Measurements from ENCODE around the gene PSMC3IP.
A peak's percentile ranks its signal among the peaks of the same experiment; 100 is the strongest.

- TF ChIP-seq, protein P1, sequence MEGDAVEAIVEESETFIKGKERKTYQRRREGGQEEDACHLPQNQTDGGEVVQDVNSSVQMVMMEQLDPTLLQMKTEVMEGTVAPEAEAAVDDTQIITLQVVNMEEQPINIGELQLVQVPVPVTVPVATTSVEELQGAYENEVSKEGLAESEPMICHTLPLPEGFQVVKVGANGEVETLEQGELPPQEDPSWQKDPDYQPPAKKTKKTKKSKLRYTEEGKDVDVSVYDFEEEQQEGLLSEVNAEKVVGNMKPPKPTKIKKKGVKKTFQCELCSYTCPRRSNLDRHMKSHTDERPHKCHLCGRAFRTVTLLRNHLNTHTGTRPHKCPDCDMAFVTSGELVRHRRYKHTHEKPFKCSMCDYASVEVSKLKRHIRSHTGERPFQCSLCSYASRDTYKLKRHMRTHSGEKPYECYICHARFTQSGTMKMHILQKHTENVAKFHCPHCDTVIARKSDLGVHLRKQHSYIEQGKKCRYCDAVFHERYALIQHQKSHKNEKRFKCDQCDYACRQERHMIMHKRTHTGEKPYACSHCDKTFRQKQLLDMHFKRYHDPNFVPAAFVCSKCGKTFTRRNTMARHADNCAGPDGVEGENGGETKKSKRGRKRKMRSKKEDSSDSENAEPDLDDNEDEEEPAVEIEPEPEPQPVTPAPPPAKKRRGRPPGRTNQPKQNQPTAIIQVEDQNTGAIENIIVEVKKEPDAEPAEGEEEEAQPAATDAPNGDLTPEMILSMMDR (IDR thresholded peaks at IDR 0.05) = peak; percentile 74
- TF ChIP-seq POLR2AphosphoS5 (IDR thresholded peaks at IDR 0.05; ENCODE audit: low read depth, low read length) (peak; percentile 29; the same call in 1 of the 2 replicates), SIN3A (IDR thresholded peaks at IDR 0.05; ENCODE audit: borderline replicate concordance, insufficient read depth, low read depth, low read length) (0 out of 2 replicates have a peak, but pooled peaks have one; percentile 43)
- TF ChIP-seq, protein P2, sequence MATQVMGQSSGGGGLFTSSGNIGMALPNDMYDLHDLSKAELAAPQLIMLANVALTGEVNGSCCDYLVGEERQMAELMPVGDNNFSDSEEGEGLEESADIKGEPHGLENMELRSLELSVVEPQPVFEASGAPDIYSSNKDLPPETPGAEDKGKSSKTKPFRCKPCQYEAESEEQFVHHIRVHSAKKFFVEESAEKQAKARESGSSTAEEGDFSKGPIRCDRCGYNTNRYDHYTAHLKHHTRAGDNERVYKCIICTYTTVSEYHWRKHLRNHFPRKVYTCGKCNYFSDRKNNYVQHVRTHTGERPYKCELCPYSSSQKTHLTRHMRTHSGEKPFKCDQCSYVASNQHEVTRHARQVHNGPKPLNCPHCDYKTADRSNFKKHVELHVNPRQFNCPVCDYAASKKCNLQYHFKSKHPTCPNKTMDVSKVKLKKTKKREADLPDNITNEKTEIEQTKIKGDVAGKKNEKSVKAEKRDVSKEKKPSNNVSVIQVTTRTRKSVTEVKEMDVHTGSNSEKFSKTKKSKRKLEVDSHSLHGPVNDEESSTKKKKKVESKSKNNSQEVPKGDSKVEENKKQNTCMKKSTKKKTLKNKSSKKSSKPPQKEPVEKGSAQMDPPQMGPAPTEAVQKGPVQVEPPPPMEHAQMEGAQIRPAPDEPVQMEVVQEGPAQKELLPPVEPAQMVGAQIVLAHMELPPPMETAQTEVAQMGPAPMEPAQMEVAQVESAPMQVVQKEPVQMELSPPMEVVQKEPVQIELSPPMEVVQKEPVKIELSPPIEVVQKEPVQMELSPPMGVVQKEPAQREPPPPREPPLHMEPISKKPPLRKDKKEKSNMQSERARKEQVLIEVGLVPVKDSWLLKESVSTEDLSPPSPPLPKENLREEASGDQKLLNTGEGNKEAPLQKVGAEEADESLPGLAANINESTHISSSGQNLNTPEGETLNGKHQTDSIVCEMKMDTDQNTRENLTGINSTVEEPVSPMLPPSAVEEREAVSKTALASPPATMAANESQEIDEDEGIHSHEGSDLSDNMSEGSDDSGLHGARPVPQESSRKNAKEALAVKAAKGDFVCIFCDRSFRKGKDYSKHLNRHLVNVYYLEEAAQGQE (IDR thresholded peaks at IDR 0.05; ENCODE audit: insufficient read depth in 1 of 2, low read depth in 2 of 2, low read length in 1 of 2) = no peak
Observed at GRCh38 chr17:42548070-42548837, 29.3 kb downstream of the PSMC3IP start.
